Endothelial cell of umbilical vein (primary cell): Measurements from ENCODE around the gene CYBA. TPM values are rescaled to one million over a fixed set of nuclear protein-coding genes. Genes with fewer than 3 reads are reported as not detected.

Experiments
- BruUV-seq: library from RNA; stranded (reverse); fragments of 400-500 nt; replicated peaks from 2 replicates; lab custom pipeline; 2021; lab: Mats Ljungman, UMichigan
- CTCF ChIA-PET: fragments of 300-600, 350-600 bp; sonication (Branson Sonifier 250); formaldehyde crosslinking; loops from one replicate; lab custom pipeline; 2021; ENCODE audit warnings: antibody characterized with exemption, inconsistent platforms; lab: Charles Lee
- POLR2A ChIA-PET: fragments of 300-600, 350-600 bp; sonication (Branson Sonifier 250); formaldehyde crosslinking; loops from one replicate; lab custom pipeline; 2021; ENCODE audit warnings: antibody characterized with exemption, inconsistent platforms; lab: Charles Lee
- DNase-seq: peaks from one replicate; pipeline ENCODE4 v3.0.0-alpha.2; 2011; ENCODE audit warnings: low read depth, low spot score
- FAIRE-seq: peaks from 2 replicates; lab custom pipeline; 2011; peaks lifted over from hg19 to GRCh38; lab: Jason Lieb, UNC
- H2AFZ ChIP-seq: 2 replicates; pipeline ENCODE4 v1.6.0; 2012; ENCODE audit warnings: low read depth, low read length, control low read depth, inconsistent platforms
- H3K27ac ChIP-seq: 2 replicates; pipeline ENCODE4 v1.5.1; 2011; ENCODE audit warnings: low read depth, mild to moderate bottlenecking, control low read depth, low read length, moderate library complexity; ENCODE audit not compliant: insufficient read depth
- H3K27me3 ChIP-seq, 2 experiments: 2 replicates each; pipeline versions ENCODE4 v1.6.0 to v1.6.1; 2011; ENCODE audit warnings: low read length in 2 of 2, mixed read lengths in 1 of 2; ENCODE audit not compliant: control insufficient read depth in 2 of 2, insufficient read depth in 2 of 2
- H3K36me3 ChIP-seq, 2 experiments: 2 replicates in 1 of 2; 3 replicates in 1 of 2; pipeline ENCODE4 v1.5.1; 2011; ENCODE audit warnings: low read length in 2 of 2, mild to moderate bottlenecking in 1 of 2, moderate library complexity in 1 of 2; ENCODE audit not compliant: control insufficient read depth in 2 of 2, insufficient read depth in 2 of 2; ENCODE audit errors: extremely low read depth in 1 of 2
- H3K4me1 ChIP-seq: 3 replicates; pipeline ENCODE4 v1.5.1; 2011; ENCODE audit warnings: mild to moderate bottlenecking, low read length; ENCODE audit not compliant: control insufficient read depth, insufficient read depth; ENCODE audit errors: extremely low read depth
- H3K4me2 ChIP-seq: 2 replicates; pipeline ENCODE4 v1.6.1; 2011; ENCODE audit warnings: low read length, control low read depth, mixed read lengths; ENCODE audit not compliant: insufficient read depth
- H3K4me3 ChIP-seq, 3 experiments: fragments of 200-600 bp in 1 of 3; sonication (generic), shearing (Covaris generic) in 1 of 3; replicated peaks in 1 of 3; 2 replicates each; pipeline ENCODE4 v1.5.1; 2011 to 2016; ENCODE audit warnings: control low read depth in 3 of 3, low read length in 3 of 3, mild to moderate bottlenecking in 2 of 3, inconsistent platforms in 1 of 3, low read depth in 1 of 3, moderate library complexity in 1 of 3; ENCODE audit not compliant: insufficient read depth in 1 of 3
- H3K79me2 ChIP-seq: 2 replicates; pipeline ENCODE4 v1.6.0; 2012; ENCODE audit warnings: low read length, inconsistent platforms; ENCODE audit not compliant: control insufficient read depth, insufficient read depth
- H3K9ac ChIP-seq: replicated peaks from 2 replicates; pipeline ENCODE3; 2011; ENCODE audit warnings: low read length, control low read depth; ENCODE audit not compliant: insufficient read depth; ENCODE audit errors: extremely low read depth
- H3K9me1 ChIP-seq: replicated peaks from 3 replicates; pipeline ENCODE4 v1.6.0; 2011; ENCODE audit warnings: mild to moderate bottlenecking, low read length; ENCODE audit not compliant: control insufficient read depth, insufficient read depth; ENCODE audit errors: extremely low read depth
- H3K9me3 ChIP-seq: replicated peaks from 2 replicates; pipeline ENCODE4 v1.5.1; 2012; ENCODE audit warnings: low read length, inconsistent platforms; ENCODE audit not compliant: control insufficient read depth, insufficient read depth
- H4K20me1 ChIP-seq: replicated peaks from 2 replicates; pipeline ENCODE3; 2011; ENCODE audit warnings: mild to moderate bottlenecking, low read length; ENCODE audit not compliant: control insufficient read depth, insufficient read depth; ENCODE audit errors: extremely low read depth
- CTCF ChIP-seq, 2 donors: IDR thresholded peaks; 1 replicate in 1 of 2; 2 replicates in 1 of 2; pipeline ENCODE4 v1.5.1; 2011; ENCODE audit warnings: low read length in 2 of 2, mild to moderate bottlenecking in 2 of 2, moderate library complexity in 2 of 2, control low read depth in 1 of 2, inconsistent platforms in 1 of 2, low read depth in 1 of 2; ENCODE audit not compliant: insufficient read depth in 1 of 2; ENCODE audit errors: extremely low read depth in 1 of 2
- GATA2 ChIP-seq: IDR thresholded peaks from 2 replicates; pipeline ENCODE4 v1.7.0; 2011; ENCODE audit warnings: low read depth, mild to moderate bottlenecking, moderate library complexity, mixed read lengths, low read length; ENCODE audit not compliant: insufficient read length, insufficient read depth
- JUN ChIP-seq: IDR thresholded peaks from 2 replicates; pipeline ENCODE4 v1.6.1; 2011; ENCODE audit warnings: borderline replicate concordance, low read depth; ENCODE audit not compliant: insufficient read length, insufficient read depth
- MYC ChIP-seq: IDR thresholded peaks from one replicate; pipeline ENCODE4 v1.6.1; 2011; ENCODE audit warnings: mild to moderate bottlenecking, low read depth, low read length
- dilution Hi-C: fragments of 300-500 bp; cut with MboI; formaldehyde crosslinking; loops from one replicate; pipeline ENCODE4 v1.15.0; 2019; ENCODE audit warnings: low sequenced_read_pairs; ENCODE audit not compliant: extremely low pct_ligation_motif_present
- intact Hi-C: fragments of 100-400 bp; cut with micrococcal nuclease; formaldehyde crosslinking; loops from one replicate; pipeline ENCODE4 v1.10.0; 2022
- polyA plus RNA-seq, 4 experiments: library from polyadenylated mRNA; depleted of rRNA in 3 of 4; stranded (reverse) in 3 of 4; unstranded in 1 of 4; fragments of >200 nt; gene quantifications; 2 replicates each; pipeline versions ENCODE4 v1.2.1 to v1.2.3, GENCODE V29; 2011 to 2012; ENCODE audit warnings: missing spikeins in 1 of 4
- total RNA-seq: library from RNA; stranded (reverse); gene quantifications from 2 replicates; pipeline ENCODE4 v1.2.3, GENCODE V29; 2021

Gene CYBA
- total and polyA plus RNA-seq, 2 donors (not counting 3 experiments of a cell fraction or from before 2014, with no cell fraction given) = 37.0 to 77.3 TPM

- Histone ChIP-seq H3K9ac (no peak overlapping the region), H3K36me3 (peaks cover 4 to 21% of the 10 kb centered on the region in 2 experiments), H2AFZ (no peak overlapping the region), H3K4me2 (no peak overlapping the region), H3K79me2 (peaks cover 21% of the 10 kb centered on the region), H3K4me3 (no peak overlapping the region), H4K20me1 (no peaks in the 10 kb centered on the region), H3K27me3 (no peaks in the 10 kb centered on the region), H3K27ac (no peak overlapping the region), H3K4me1 (peaks cover 34% of the 10 kb centered on the region), H3K9me3 (no peaks in the 10 kb centered on the region), H3K9me1 (no peaks in the 10 kb centered on the region)
- ChIA-PET POLR2A (no interaction called here), CTCF (no interaction called here)
- TF ChIP-seq GATA2 (no peak), MYC (no peak)
- dilution Hi-C loops (no loop called here), intact Hi-C loops (no loop called here)
- DNase-seq (no peak), FAIRE-seq (no peak)
- no TSS peak for BruUV-seq
Measured at GRCh38 chr16:88698646-88699045, 47.8 kb upstream of the CYBA start.

GRCh38 chr16:88697831-88698615, 47.2 kb upstream of the CYBA start:
- no TSS peak for BruUV-seq
- Histone ChIP-seq H3K4me3 (no peak overlapping the region), H3K4me2 (no peak overlapping the region), H3K9ac (no peak overlapping the region), H3K9me1 (no peaks in the 10 kb centered on the region), H3K4me1 (peaks cover 28% of the 10 kb centered on the region), H3K27ac (no peak overlapping the region), H3K36me3 (peaks cover 4 to 21% of the 10 kb centered on the region in 2 experiments), H3K9me3 (no peaks in the 10 kb centered on the region), H3K79me2 (peaks cover 16% of the 10 kb centered on the region), H3K27me3 (no peaks in the 10 kb centered on the region), H4K20me1 (no peaks in the 10 kb centered on the region), H2AFZ (no peak overlapping the region)
- dilution Hi-C loops (no loop called here), intact Hi-C loops (no loop called here)
- peak; percentile 31 for FAIRE-seq
- ChIA-PET CTCF (no interaction called here), POLR2A (no interaction called here)
- no peak for DNase-seq
- TF ChIP-seq JUN = no peak
- TF ChIP-seq CTCF (IDR thresholded peaks at IDR 0.05; ENCODE audit: extremely low read depth in 1 of 2, insufficient read depth in 1 of 2, low read depth in 1 of 2, low read length in 2 of 2) = peak; percentile 34 to 54
